HL-60 (cell line): Measurements from ENCODE around the gene ZNF320.
A peak's percentile ranks its signal among the peaks of the same experiment; 100 is the strongest.
"Not testable (repeated sequence)": the region's sequence is repeated elsewhere in the genome, so short reads cannot be mapped to it uniquely, and the experiment has no call there.

Source experiments
- DNase-seq, 2 experiments: peaks; one replicate each; pipeline ENCODE4 v3.0.0-alpha.2; 2010 to 2020; ENCODE audit warnings: low read depth in 1 of 2, low spot score in 1 of 2
- H3K27ac ChIP-seq: fragments of 250-450 bp; sonication (Bioruptor Pico); replicated peaks from 2 replicates; pipeline ENCODE4 v1.5.1; 2020; ENCODE audit warnings: mild to moderate bottlenecking, moderate library complexity
- H3K27me3 ChIP-seq: fragments of 250-450 bp; sonication (Bioruptor Pico); 2 replicates; pipeline ENCODE4 v1.5.1; 2021; ENCODE audit warnings: mild to moderate bottlenecking, moderate library complexity; ENCODE audit not compliant: insufficient read depth, poor library complexity, severe bottlenecking
- H3K4me3 ChIP-seq: replicated peaks from 2 replicates; pipeline ENCODE4 v1.5.1; 2011; ENCODE audit warnings: mild to moderate bottlenecking, control low read depth, low read length; ENCODE audit not compliant: insufficient read depth
- CTCF ChIP-seq: IDR thresholded peaks from one replicate; pipeline ENCODE4 v1.5.1; 2011; ENCODE audit warnings: low read length, control low read depth, inconsistent platforms; ENCODE audit not compliant: insufficient read depth
- GABPA ChIP-seq: IDR thresholded peaks from 2 replicates; pipeline ENCODE4 v1.6.1; 2012; ENCODE audit warnings: low read depth
- POLR2AphosphoS5 ChIP-seq: IDR thresholded peaks from 2 replicates; pipeline ENCODE4 v1.6.1; 2012; ENCODE audit warnings: low read depth
- REST ChIP-seq: IDR thresholded peaks from 2 replicates; pipeline ENCODE4 v1.6.1; 2012; ENCODE audit warnings: low read depth; ENCODE audit not compliant: insufficient replicate concordance
- SPI1 ChIP-seq: IDR thresholded peaks from 2 replicates; pipeline ENCODE4 v1.6.1; 2012; ENCODE audit warnings: low read depth, mild to moderate bottlenecking, borderline replicate concordance

Gene ZNF320

GRCh38 chr19:52889076-52889475 lies 8.4 kb downstream of the ZNF320 start:
- no peak overlapping the region for H3K4me3 ChIP-seq
- TF ChIP-seq SPI1, result no peak
- H3K27ac ChIP-seq, result no peak overlapping the region
- no peak for DNase-seq
- H3K27me3 ChIP-seq, result no peaks in the 10 kb centered on the region

GRCh38 chr19:52880895-52881389 lies 16.5 kb downstream of the ZNF320 start:
- no peak for TF ChIP-seq GABPA
- TF ChIP-seq CTCF, result no peak
- TF ChIP-seq SPI1, result no peak
- no peak for TF ChIP-seq POLR2AphosphoS5
- TF ChIP-seq REST, result no peak
- Histone ChIP-seq H3K27me3 (no peaks in the 10 kb centered on the region), H3K27ac (no peak overlapping the region), H3K4me3 (no peak overlapping the region)
- no peak for DNase-seq

GRCh38 chr19:52872996-52873395 lies 24.4 kb downstream of the ZNF320 start:
- not testable (repeated sequence) for DNase-seq, H3K27me3 ChIP-seq, H3K27ac ChIP-seq, H3K4me3 ChIP-seq

- no peak overlapping the region for H3K27ac ChIP-seq
- no peaks in the 10 kb centered on the region for H3K27me3 ChIP-seq
Observed at GRCh38 chr19:52871466-52871865, 26.0 kb downstream of the ZNF320 start.

GRCh38 chr19:52868031-52868430 lies 29.4 kb downstream of the ZNF320 start:
- H3K4me3 ChIP-seq, H3K27me3 ChIP-seq, DNase-seq, H3K27ac ChIP-seq: not testable (repeated sequence)

More at GRCh38 chr19:52871466-52871865, 26.0 kb downstream of the ZNF320 start:
- DNase-seq, result no peak
- H3K4me3 ChIP-seq, result no peak overlapping the region
- no peak for TF ChIP-seq POLR2AphosphoS5

- DNase-seq, result peak; percentile 36 to 65
Observed at GRCh38 chr19:52857378-52858191, 39.9 kb downstream of the ZNF320 start, which contains the start of gene ZNF468. TSS of gene ZNF468 (minus strand) at chr19:52857619. CDS start at chr19:52854272, 3,347 bp downstream.

GRCh38 chr19:52856540-52857377 lies 40.7 kb downstream of the ZNF320 start:
- not testable (repeated sequence) for DNase-seq, H3K27me3 ChIP-seq
- Histone ChIP-seq H3K4me3 (peak overlapping the region; percentile 64), H3K27ac (peak overlapping the region; percentile 82)

More at GRCh38 chr19:52857378-52858191, 39.9 kb downstream of the ZNF320 start, which contains the start of gene ZNF468:
- peak within 1 kb of the TSS; percentile 82 for H3K27ac ChIP-seq
- peak; percentile 83 for TF ChIP-seq POLR2AphosphoS5
- TF ChIP-seq REST, result peak; percentile 14
- TF ChIP-seq SPI1, result peak; percentile 19; the same call in 1 of the 2 replicates
- H3K27me3 ChIP-seq, result not testable (repeated sequence)
- peak within 1 kb of the TSS; percentile 64 for H3K4me3 ChIP-seq
